ENCODE measurements around the gene RNF130.

DNA sequence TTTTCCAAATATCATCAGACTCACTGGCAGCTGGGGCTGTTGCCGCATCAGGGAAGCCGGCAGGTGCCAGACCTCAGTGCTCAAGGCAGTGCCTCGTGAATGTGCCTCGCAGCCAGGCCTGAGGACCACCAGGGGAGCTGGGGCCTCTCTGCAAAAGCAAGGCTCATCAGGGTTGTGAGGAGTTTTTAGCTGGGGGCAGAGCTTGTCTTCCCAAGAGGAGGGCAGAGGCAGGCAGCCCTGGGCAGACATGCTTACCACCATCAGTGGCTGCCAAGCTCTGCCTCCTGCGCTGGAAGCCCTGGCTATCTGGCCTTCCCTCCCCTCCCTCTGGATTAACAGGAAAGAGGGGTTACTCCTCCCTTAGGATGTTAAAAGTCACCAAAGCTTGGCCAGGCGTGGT lies 155.0 kb downstream of the RNF130 start:
- no peak for TF ChIP-seq POLR2A (IDR thresholded peaks at IDR 0.05; ENCODE audit: low read depth, low read length)
- no peak for TF ChIP-seq POLR2AphosphoS5 (IDR thresholded peaks at IDR 0.05; ENCODE audit: low read depth, low read length)
- no peak for TF ChIP-seq TAF1 (IDR thresholded peaks at IDR 0.05; ENCODE audit: borderline replicate concordance, low read depth, low read length)
